ENCODE data around the gene OR10H3. TPM values are rescaled to one million over a fixed set of nuclear protein-coding genes. Genes with fewer than 3 reads are reported as not detected.

The OR10H3 gene
- total and polyA plus RNA-seq, 2 of the 8 experiments (the other 6 are each of a cell fraction or from before 2014, with no cell fraction given), result not detected

- no peaks in the 10 kb centered on the region for H4K20me1 ChIP-seq (replicated peaks in 1 of 2; ENCODE audit: control insufficient read depth in 1 of 2, insufficient read depth in 2 of 2, low read length in 2 of 2)
- H2AK5ac ChIP-seq (ENCODE audit: low read depth, low read length), result no peak overlapping the region
- no peak overlapping the region for H4K8ac ChIP-seq (ENCODE audit: extremely low read depth, insufficient read depth, low read length)
- no peak overlapping the region for H3K4me3 ChIP-seq (ENCODE audit: extremely low read depth in 1 of 4, insufficient read depth in 2 of 4, low read depth in 3 of 4, low read length in 4 of 4)
- H3K9ac ChIP-seq (replicated peaks in 1 of 4; ENCODE audit: extremely low read depth in 1 of 4, low read depth in 3 of 4, low read length in 3 of 4), result no peak overlapping the region
- no peak overlapping the region for H3K27ac ChIP-seq (ENCODE audit: low read depth, low read length)
- no peak overlapping the region for H3K14ac ChIP-seq (ENCODE audit: insufficient read length)
- H3K79me2 ChIP-seq (ENCODE audit: control insufficient read depth in 1 of 2, insufficient read depth in 2 of 2, low read length in 2 of 2), result no peaks in the 10 kb centered on the region
- H2BK12ac ChIP-seq (ENCODE audit: low read depth, low read length), result no peak overlapping the region
- H2BK120ac ChIP-seq (replicated peaks; ENCODE audit: low read depth, low read length), result no peak overlapping the region
- no peak overlapping the region for H2BK5ac ChIP-seq (ENCODE audit: low read depth, low read length)
- H3K9me3 ChIP-seq (ENCODE audit: insufficient read depth in 2 of 2, low read depth in 1 of 2, low read length in 1 of 2), result peaks cover 72 to 85% of the 10 kb centered on the region in 2 experiments
- no peak overlapping the region for H3K4ac ChIP-seq (replicated peaks; ENCODE audit: insufficient read length, low read depth, low read length)
- FAIRE-seq (no peak), DNase-seq (ENCODE audit: low read depth in 1 of 2, low spot score in 2 of 2) (no peak)
- WGBS, 2 experiments (ENCODE audit: extremely low coverage in 1 of 2, insufficient coverage in 1 of 2, insufficient read length in 1 of 2, insufficient replicate concordance in 2 of 2, low coverage in 1 of 2, low lambda C conversion rate in 2 of 2, missing lambda C conversion rate in 1 of 2), result 89% methylated on average over 23 of the region's 25 CpGs; no CpG with 5 or more reads in 1 of the 2 experiments
- ChIA-PET POLR2A (ENCODE audit: partially characterized antibody) (no interaction called here), CTCF (ENCODE audit: partially characterized antibody) (no interaction called here)
- H4K5ac ChIP-seq (ENCODE audit: insufficient read length, low read depth, low read length), result no peak overlapping the region
- no peak overlapping the region for H2BK15ac ChIP-seq (ENCODE audit: low read length)
- H3K4me1 ChIP-seq (replicated peaks in 1 of 4; ENCODE audit: control insufficient read depth in 3 of 4, insufficient read depth in 4 of 4, low read length in 3 of 4), result no peaks in the 10 kb centered on the region
- H3K36me3 ChIP-seq (ENCODE audit: control insufficient read depth in 2 of 4, insufficient read depth in 4 of 4, low read length in 3 of 4), result no peaks in the 10 kb centered on the region; a peak in 1 of 8 replicates
- no peaks in the 10 kb centered on the region for H3K27me3 ChIP-seq (replicated peaks in 1 of 4; ENCODE audit: control insufficient read depth in 3 of 4, extremely low read depth in 1 of 4, insufficient read depth in 3 of 4, low read length in 3 of 4)
- H3K4me2 ChIP-seq (ENCODE audit: insufficient read depth in 1 of 2, low read depth in 2 of 2, low read length in 2 of 2), result no peak overlapping the region
- no peaks in the 10 kb centered on the region for H3K79me1 ChIP-seq (ENCODE audit: low read depth, low read length)
- no peak overlapping the region for H3K56ac ChIP-seq (replicated peaks; ENCODE audit: insufficient read length, low read depth, low read length)
- H4K91ac ChIP-seq (replicated peaks; ENCODE audit: insufficient read length, low read length), result no peak overlapping the region
- no peak overlapping the region for H3K23ac ChIP-seq (ENCODE audit: insufficient read length)
- H2AFZ ChIP-seq (ENCODE audit: low read length), result no peak overlapping the region
- no peak overlapping the region for H3K18ac ChIP-seq (ENCODE audit: extremely low read depth, low read length)
- no peaks in the 10 kb centered on the region for H3K23me2 ChIP-seq (ENCODE audit: low read depth, low read length)
- no peak overlapping the region for H2BK20ac ChIP-seq (ENCODE audit: low read length)
- TF ChIP-seq, protein P1, sequence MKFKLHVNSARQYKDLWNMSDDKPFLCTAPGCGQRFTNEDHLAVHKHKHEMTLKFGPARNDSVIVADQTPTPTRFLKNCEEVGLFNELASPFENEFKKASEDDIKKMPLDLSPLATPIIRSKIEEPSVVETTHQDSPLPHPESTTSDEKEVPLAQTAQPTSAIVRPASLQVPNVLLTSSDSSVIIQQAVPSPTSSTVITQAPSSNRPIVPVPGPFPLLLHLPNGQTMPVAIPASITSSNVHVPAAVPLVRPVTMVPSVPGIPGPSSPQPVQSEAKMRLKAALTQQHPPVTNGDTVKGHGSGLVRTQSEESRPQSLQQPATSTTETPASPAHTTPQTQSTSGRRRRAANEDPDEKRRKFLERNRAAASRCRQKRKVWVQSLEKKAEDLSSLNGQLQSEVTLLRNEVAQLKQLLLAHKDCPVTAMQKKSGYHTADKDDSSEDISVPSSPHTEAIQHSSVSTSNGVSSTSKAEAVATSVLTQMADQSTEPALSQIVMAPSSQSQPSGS (IDR thresholded peaks at IDR 0.05; ENCODE audit: low read length), result no peak
- TF ChIP-seq POU5F1 (IDR thresholded peaks at IDR 0.05; ENCODE audit: low read depth, low read length) (no peak), PHF8 (conservative IDR thresholded peaks at IDR 0.05; ENCODE audit: low read depth, low read length) (no peak), BRCA1 (IDR thresholded peaks at IDR 0.05; ENCODE audit: low read depth, low read length) (no peak), KDM1A (IDR thresholded peaks at IDR 0.05; ENCODE audit: borderline replicate concordance, low read length) (no peak), MAX (IDR thresholded peaks at IDR 0.05) (no peak), TEAD4 (IDR thresholded peaks at IDR 0.05; ENCODE audit: low read depth, low read length) (no peak)
Observed at GRCh38 chr19:15722956-15723355, 14.8 kb upstream of the OR10H3 start.
